KMS-11 (cell line): Measurements from ENCODE around the gene ZNF500.

Experiments
- H2AFZ ChIP-seq: fragments of 200-600 bp; sonication (generic); 2 replicates; pipeline ENCODE4 v1.6.1; 2016; ENCODE audit warnings: antibody characterized with exemption, mixed run types, low read depth
- H3K27ac ChIP-seq: fragments of 200-600 bp; sonication (generic); 2 replicates; pipeline ENCODE4 v1.6.1; 2016; ENCODE audit warnings: mild to moderate bottlenecking, mixed run types
- H3K27me3 ChIP-seq: fragments of 200-600 bp; sonication (generic); 2 replicates; pipeline ENCODE4 v1.6.1; 2017; ENCODE audit warnings: mild to moderate bottlenecking, low read depth, mixed run types, moderate library complexity; ENCODE audit not compliant: insufficient read depth
- H3K36me3 ChIP-seq: fragments of 200-600 bp; sonication (generic); 2 replicates; pipeline ENCODE4 v1.6.1; 2017; ENCODE audit warnings: mild to moderate bottlenecking, mixed run types; ENCODE audit not compliant: insufficient read depth
- H3K4me1 ChIP-seq: fragments of 200-600 bp; sonication (generic); 2 replicates; pipeline ENCODE4 v1.6.1; 2016; ENCODE audit warnings: mild to moderate bottlenecking, low read depth, mixed run types; ENCODE audit not compliant: poor library complexity, severe bottlenecking
- H3K4me2 ChIP-seq: fragments of 200-600 bp; sonication (generic); 2 replicates; pipeline ENCODE4 v1.7.0; 2016; ENCODE audit warnings: mild to moderate bottlenecking, mixed run types
- H3K4me3 ChIP-seq: fragments of 200-600 bp; sonication (generic); IDR thresholded peaks from 2 replicates; pipeline ENCODE4 v1.6.1; 2017; ENCODE audit warnings: low read depth, low read length, mixed read lengths; ENCODE audit not compliant: insufficient read depth
- H3K79me2 ChIP-seq: fragments of 200-600 bp; sonication (generic); 2 replicates; pipeline ENCODE4 v1.6.1; 2016; ENCODE audit warnings: low read depth, mixed run types; ENCODE audit not compliant: insufficient read depth
- H3K9ac ChIP-seq: fragments of 200-600 bp; sonication (generic); 2 replicates; pipeline ENCODE4 v1.6.1; 2016; ENCODE audit warnings: mild to moderate bottlenecking, mixed run types
- H4K20me1 ChIP-seq: fragments of 200-600 bp; sonication (generic); 2 replicates; pipeline ENCODE4 v1.6.1; 2016; ENCODE audit warnings: mild to moderate bottlenecking, mixed run types; ENCODE audit not compliant: insufficient read depth
- CTCF ChIP-seq: fragments of 200-600 bp; sonication (generic); conservative IDR thresholded peaks from 2 replicates; pipeline ENCODE4 v1.6.1; 2017; ENCODE audit warnings: low read depth, mild to moderate bottlenecking, antibody characterized with exemption, low read length, moderate library complexity, mixed read lengths

The ZNF500 gene

DNA sequence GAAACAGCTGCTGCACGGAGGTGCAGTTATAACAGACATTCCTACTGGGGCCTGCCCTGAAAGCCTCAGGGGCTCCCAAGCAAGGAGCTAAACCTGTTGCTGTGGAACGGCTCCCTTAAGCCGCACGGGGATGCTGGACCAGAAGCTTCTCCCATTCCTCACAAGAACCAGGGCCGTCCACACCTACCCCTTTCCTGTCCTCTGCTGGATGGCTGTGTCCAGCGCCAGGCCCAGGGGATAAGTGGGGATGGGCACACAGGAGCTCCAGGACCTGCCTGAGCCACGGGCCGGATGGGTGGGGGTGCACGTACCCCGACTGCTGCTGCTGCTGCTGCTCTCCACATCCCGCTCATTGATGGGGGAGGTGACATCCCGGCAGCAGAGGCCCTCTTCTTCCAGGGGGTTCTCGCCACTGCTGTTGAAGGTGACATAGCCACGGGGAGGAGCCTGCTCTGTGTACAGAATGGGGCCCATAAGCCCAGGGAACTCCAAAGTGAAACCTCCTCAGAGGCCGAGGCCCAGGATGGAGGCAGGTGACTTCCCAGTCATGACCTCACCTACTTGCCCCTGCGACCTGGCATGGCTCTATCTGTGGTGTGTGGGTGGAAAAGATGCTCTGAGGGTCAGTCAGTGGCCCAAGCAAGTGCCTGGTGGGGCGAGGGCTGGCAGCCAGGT is 65.0 kb downstream of the ZNF500 start:
- Histone ChIP-seq H3K79me2 (no peaks in the 10 kb centered on the region), H3K27me3 (no peaks in the 10 kb centered on the region), H3K36me3 (no peaks in the 10 kb centered on the region), H3K27ac (no peak overlapping the region), H2AFZ (no peak overlapping the region), H4K20me1 (no peaks in the 10 kb centered on the region), H3K4me1 (no peaks in the 10 kb centered on the region), H3K4me3 (no peak overlapping the region), H3K9ac (no peak overlapping the region), H3K4me2 (no peak overlapping the region)
- TF ChIP-seq CTCF = no peak

- no peak overlapping the region for H3K4me3 ChIP-seq
Observed at GRCh38 chr16:4700997-4701743, 65.8 kb downstream of the ZNF500 start.

DNA sequence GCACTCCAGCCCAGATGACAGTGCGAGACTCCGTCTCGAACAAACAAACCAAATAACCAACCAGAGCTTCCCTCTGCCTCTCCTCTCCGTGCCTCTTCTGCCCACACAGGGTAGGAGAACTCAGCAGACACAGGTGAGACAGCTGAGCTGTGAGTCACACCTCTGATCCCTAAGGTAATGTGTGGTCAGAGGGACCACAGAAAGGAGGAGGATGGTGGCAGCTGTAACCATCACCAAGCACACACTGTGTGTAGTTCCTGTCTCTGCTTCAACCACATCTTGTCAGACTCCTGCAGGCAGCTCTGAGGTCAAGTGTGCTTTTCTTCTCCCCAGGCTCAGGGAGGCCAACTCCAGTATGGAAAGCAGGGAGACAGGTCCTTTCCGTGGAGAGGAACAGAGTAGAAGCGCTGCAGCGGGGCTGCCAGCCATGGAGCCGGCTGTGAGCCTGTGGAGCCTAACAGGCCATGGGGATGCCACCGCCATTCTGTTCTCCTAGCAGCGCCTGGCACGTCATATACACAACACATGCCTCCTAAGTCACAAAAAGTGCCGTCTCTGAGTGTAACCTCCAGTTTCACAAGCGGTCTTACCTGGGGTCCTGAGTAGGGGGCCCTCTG is 66.5 kb downstream of the ZNF500 start:
- no peak overlapping the region for H3K9ac ChIP-seq
- H3K36me3 ChIP-seq = peaks cover 4% of the 10 kb centered on the region; the same call in 1 of the 2 replicates

More at GRCh38 chr16:4700997-4701743, 65.8 kb downstream of the ZNF500 start:
- Histone ChIP-seq H3K9ac (no peak overlapping the region), H3K4me2 (no peak overlapping the region), H3K4me1 (no peaks in the 10 kb centered on the region), H2AFZ (no peak overlapping the region), H3K36me3 (peaks cover 2% of the 10 kb centered on the region; the same call in 1 of the 2 replicates), H3K27me3 (no peaks in the 10 kb centered on the region), H4K20me1 (no peaks in the 10 kb centered on the region), H3K27ac (no peak overlapping the region), H3K79me2 (no peaks in the 10 kb centered on the region)
- no peak for TF ChIP-seq CTCF

More for the DNA sequence above, 66.5 kb downstream of the ZNF500 start:
- Histone ChIP-seq H4K20me1 (no peaks in the 10 kb centered on the region), H3K4me3 (no peak overlapping the region), H2AFZ (no peak overlapping the region), H3K27ac (no peak overlapping the region), H3K27me3 (no peaks in the 10 kb centered on the region), H3K79me2 (no peaks in the 10 kb centered on the region), H3K4me1 (no peaks in the 10 kb centered on the region), H3K4me2 (no peak overlapping the region)
- TF ChIP-seq CTCF = no peak
